ENCODE data around the gene RUFY3. TPM values are rescaled to one million over a fixed set of nuclear protein-coding genes. Genes with fewer than 3 reads are reported as not detected.

RUFY3 gene
- total RNA-seq, 3 donors from 2014 or later (not counting 1 experiment from before 2014, with no cell fraction given), result 31.6 to 38.1 (median 33.4) TPM

- TF ChIP-seq CTCF (IDR thresholded peaks at IDR 0.05), result no peak
- peaks cover 38 to 42% of the 10 kb centered on the region in 2 donors for H3K4me1 Mint-ChIP-seq
- Histone ChIP-seq H3K4me3 (ENCODE audit: low read length) (no peak overlapping the region), H3K36me3 (ENCODE audit: control insufficient read depth, insufficient read depth, low read length) (no peaks in the 10 kb centered on the region), H3K9me3 (ENCODE audit: control insufficient read depth, insufficient read depth, low read length) (no peaks in the 10 kb centered on the region), H3K27ac (ENCODE audit: low read length) (no peak overlapping the region), H3K4me1 (ENCODE audit: control insufficient read depth, insufficient read depth, low read length) (peaks cover 21% of the 10 kb centered on the region), H3K27me3 (ENCODE audit: control insufficient read depth, insufficient read depth, low read length) (no peaks in the 10 kb centered on the region)
- DNase-seq, result peak in 1 of 2 donors; percentile 54
- H3K9me3 Mint-ChIP-seq, result no peaks in the 10 kb centered on the region
- no peaks in the 10 kb centered on the region for H3K36me3 Mint-ChIP-seq
- no peak for ATAC-seq
- intact Hi-C loops (cut with micrococcal nuclease), result no loop called here
- H3K4me3 Mint-ChIP-seq, result peak overlapping the region; percentile 58
- H3K27ac Mint-ChIP-seq, result peak overlapping the region; percentile 84 to 89
- 0% methylated on average over 1 of the region's 1 CpG for WGBS (ENCODE audit: insufficient coverage)
- H3K27me3 Mint-ChIP-seq (ENCODE audit: low read depth in 2 of 2), result no peaks in the 10 kb centered on the region
Observed at GRCh38 chr4:70737006-70737405, 15.2 kb downstream of the RUFY3 start.

- peak overlapping the region; percentile 84 to 89 for H3K27ac Mint-ChIP-seq
- peaks cover 37 to 38% of the 10 kb centered on the region in 2 donors for H3K4me1 Mint-ChIP-seq
- no peaks in the 10 kb centered on the region for H3K27me3 Mint-ChIP-seq (ENCODE audit: low read depth in 2 of 2)
- no peak for TF ChIP-seq CTCF (IDR thresholded peaks at IDR 0.05)
- H3K27ac ChIP-seq (ENCODE audit: low read length), result no peak overlapping the region
- H3K36me3 Mint-ChIP-seq, result no peaks in the 10 kb centered on the region
- WGBS (ENCODE audit: insufficient coverage), result 84% methylated on average over 2 of the region's 2 CpGs
- no peak overlapping the region for H3K4me3 ChIP-seq (ENCODE audit: low read length)
- DNase-seq (peak in 1 of 2 donors; percentile 20), ATAC-seq (no peak)
- H3K36me3 ChIP-seq (ENCODE audit: control insufficient read depth, insufficient read depth, low read length), result no peaks in the 10 kb centered on the region
- H3K9me3 ChIP-seq (ENCODE audit: control insufficient read depth, insufficient read depth, low read length), result no peaks in the 10 kb centered on the region
- H3K27me3 ChIP-seq (ENCODE audit: control insufficient read depth, insufficient read depth, low read length), result no peaks in the 10 kb centered on the region
- H3K4me1 ChIP-seq (ENCODE audit: control insufficient read depth, insufficient read depth, low read length), result peaks cover 21% of the 10 kb centered on the region
- intact Hi-C loops (cut with micrococcal nuclease), result no loop called here
- peak overlapping the region; percentile 58 for H3K4me3 Mint-ChIP-seq
- H3K9me3 Mint-ChIP-seq, result no peaks in the 10 kb centered on the region
Observed at GRCh38 chr4:70737409-70737808, 15.6 kb downstream of the RUFY3 start.

- H3K36me3 Mint-ChIP-seq, result no peaks in the 10 kb centered on the region
- Histone ChIP-seq H3K9me3 (ENCODE audit: control insufficient read depth, insufficient read depth, low read length) (no peaks in the 10 kb centered on the region), H3K4me1 (ENCODE audit: control insufficient read depth, insufficient read depth, low read length) (peaks cover 21% of the 10 kb centered on the region), H3K27me3 (ENCODE audit: control insufficient read depth, insufficient read depth, low read length) (no peaks in the 10 kb centered on the region), H3K36me3 (ENCODE audit: control insufficient read depth, insufficient read depth, low read length) (no peaks in the 10 kb centered on the region), H3K4me3 (ENCODE audit: low read length) (no peak overlapping the region), H3K27ac (ENCODE audit: low read length) (no peak overlapping the region)
- intact Hi-C loops (cut with micrococcal nuclease), result no loop called here
- DNase-seq (no peak), ATAC-seq (no peak)
- peaks cover 25% of the 10 kb centered on the region in 2 donors for H3K4me1 Mint-ChIP-seq
- H3K9me3 Mint-ChIP-seq, result no peaks in the 10 kb centered on the region
- no peak overlapping the region for H3K4me3 Mint-ChIP-seq
- H3K27ac Mint-ChIP-seq, result no peak overlapping the region
- TF ChIP-seq CTCF (IDR thresholded peaks at IDR 0.05), result no peak
- no peaks in the 10 kb centered on the region for H3K27me3 Mint-ChIP-seq (ENCODE audit: low read depth in 2 of 2)
- 97% methylated on average over 4 of the region's 6 CpGs for WGBS (ENCODE audit: insufficient coverage)
Observed at GRCh38 chr4:70739496-70740337, 18.0 kb downstream of the RUFY3 start.

Data from natural killer cell (primary cell).